Measurements from ENCODE around the gene PPP5C.
"Not testable (repeated sequence)": the region's sequence is repeated elsewhere in the genome, so short reads cannot be mapped to it uniquely, and the experiment has no call there.

The PPP5C gene

GRCh38 chr19:46411088-46411924 lies 64.4 kb downstream of the PPP5C start:
- DNase-seq: peak; percentile 31

GRCh38 chr19:46411925-46412649 lies 65.2 kb downstream of the PPP5C start:
- DNase-seq: peak; percentile 37

- no peak for DNase-seq
These were observed 65.9 kb downstream of the PPP5C start for GRCh38 chr19:46412650-46413261.

GRCh38 chr19:46413262-46414031 lies 66.6 kb downstream of the PPP5C start, which contains the start of gene CCDC8:
Gene CCDC8, minus strand, starts transcription at chr19:46413564. Its CDS starts 754 bp downstream, at chr19:46412810.
- peak; percentile 98 for DNase-seq

- not testable (repeated sequence) for DNase-seq
These were observed 68.0 kb downstream of the PPP5C start for GRCh38 chr19:46414899-46415298.

GRCh38 chr19:46415804-46416709 lies 69.2 kb downstream of the PPP5C start:
- peak; percentile 97 for DNase-seq

GRCh38 chr19:46420056-46420455 lies 73.2 kb downstream of the PPP5C start:
- DNase-seq: no peak

GRCh38 chr19:46422344-46422743 lies 75.5 kb downstream of the PPP5C start:
- DNase-seq: no peak

GRCh38 chr19:46423188-46423587 lies 76.3 kb downstream of the PPP5C start:
- DNase-seq: no peak

- DNase-seq: no peak
These were observed 79.2 kb downstream of the PPP5C start for GRCh38 chr19:46426035-46426505.

- DNase-seq: peak; percentile 90
These were observed 79.7 kb downstream of the PPP5C start for GRCh38 chr19:46426506-46427162.

- DNase-seq: no peak
These were observed 80.7 kb downstream of the PPP5C start for GRCh38 chr19:46427518-46428045.

- DNase-seq: peak; percentile 86
These were observed 81.6 kb downstream of the PPP5C start, which contains the start of gene PNMA8C for GRCh38 chr19:46428239-46429135. Gene PNMA8C, minus strand, starts transcription at chr19:46428936. Its CDS starts 577 bp downstream, at chr19:46428359.

- DNase-seq: no peak
These were observed 83.1 kb downstream of the PPP5C start for GRCh38 chr19:46429999-46430398.

GRCh38 chr19:46431824-46432223 lies 84.9 kb downstream of the PPP5C start:
- DNase-seq: no peak

GRCh38 chr19:46433470-46433869 lies 86.6 kb downstream of the PPP5C start:
- not testable (repeated sequence) for DNase-seq

GRCh38 chr19:46435009-46435408 lies 88.1 kb downstream of the PPP5C start:
- no peak for DNase-seq

- not testable (repeated sequence) for DNase-seq
These were observed 88.8 kb downstream of the PPP5C start for GRCh38 chr19:46435689-46436088.
